ENCODE data around the gene ASGR1.
"Not testable (repeated sequence)": the region's sequence is repeated elsewhere in the genome, so short reads cannot be mapped to it uniquely, and the experiment has no call there.

Gene ASGR1

GRCh38 chr17:7168841-7169564 lies 10.2 kb downstream of the ASGR1 start:
- FAIRE-seq; DNase-seq (ENCODE audit: insufficient read length, low spot score): not testable (repeated sequence)

GRCh38 chr17:7167832-7168231 lies 11.3 kb downstream of the ASGR1 start:
- FAIRE-seq (no peak), DNase-seq (ENCODE audit: insufficient read length, low spot score) (no peak)

GRCh38 chr17:7166873-7167272 lies 12.3 kb downstream of the ASGR1 start:
- FAIRE-seq (no peak), DNase-seq (ENCODE audit: insufficient read length, low spot score) (no peak)

- not testable (repeated sequence) for FAIRE-seq; DNase-seq (ENCODE audit: insufficient read length, low spot score)
Observed at GRCh38 chr17:7159571-7159970, 19.6 kb downstream of the ASGR1 start.

- not testable (repeated sequence) for DNase-seq (ENCODE audit: insufficient read length, low spot score); FAIRE-seq
Observed at GRCh38 chr17:7158424-7158823, 20.7 kb downstream of the ASGR1 start.

- FAIRE-seq (no peak), DNase-seq (ENCODE audit: insufficient read length, low spot score) (no peak)
Observed at GRCh38 chr17:7156342-7156940, 22.7 kb downstream of the ASGR1 start.

- DNase-seq (ENCODE audit: insufficient read length, low spot score) (no peak), FAIRE-seq (no peak)
Observed at GRCh38 chr17:7147772-7148171, 31.4 kb downstream of the ASGR1 start.

- FAIRE-seq = no peak
Observed at GRCh38 chr17:7146115-7146514, 33.1 kb downstream of the ASGR1 start.

GRCh38 chr17:7144213-7144612 lies 35.0 kb downstream of the ASGR1 start:
- no peak for FAIRE-seq
- no peak for DNase-seq (ENCODE audit: insufficient read length, low spot score)

More at GRCh38 chr17:7146115-7146514, 33.1 kb downstream of the ASGR1 start:
- DNase-seq (ENCODE audit: insufficient read length, low spot score) = no peak

GRCh38 chr17:7141824-7142223 lies 37.3 kb downstream of the ASGR1 start:
- FAIRE-seq = no peak
- DNase-seq (ENCODE audit: insufficient read length, low spot score) = no peak

GRCh38 chr17:7139400-7139799 lies 39.8 kb downstream of the ASGR1 start:
- DNase-seq (ENCODE audit: insufficient read length, low spot score) (no peak), FAIRE-seq (no peak)

GRCh38 chr17:7138800-7139381 lies 40.3 kb downstream of the ASGR1 start:
- no peak for FAIRE-seq

GRCh38 chr17:7137171-7137943 lies 41.8 kb downstream of the ASGR1 start:
- no peak for FAIRE-seq

More at GRCh38 chr17:7138800-7139381, 40.3 kb downstream of the ASGR1 start:
- DNase-seq (ENCODE audit: insufficient read length, low spot score) = no peak

GRCh38 chr17:7136266-7136877 lies 42.8 kb downstream of the ASGR1 start:
- peak; percentile 52 for DNase-seq (ENCODE audit: insufficient read length, low spot score)
- peak; percentile 88 for FAIRE-seq

More at GRCh38 chr17:7137171-7137943, 41.8 kb downstream of the ASGR1 start:
- no peak for DNase-seq (ENCODE audit: insufficient read length, low spot score)

- DNase-seq (ENCODE audit: insufficient read length, low spot score) (no peak), FAIRE-seq (no peak)
Observed at GRCh38 chr17:7133916-7134315, 45.3 kb downstream of the ASGR1 start.

- FAIRE-seq (peak; percentile 85), DNase-seq (ENCODE audit: insufficient read length, low spot score) (no peak)
Observed at GRCh38 chr17:7133424-7133823, 45.7 kb downstream of the ASGR1 start.

- FAIRE-seq (peak; percentile 89), DNase-seq (ENCODE audit: insufficient read length, low spot score) (peak; percentile 62)
Observed at GRCh38 chr17:7132511-7133094, 46.6 kb downstream of the ASGR1 start.

- no peak for FAIRE-seq
- no peak for DNase-seq (ENCODE audit: insufficient read length, low spot score)
Observed at GRCh38 chr17:7131423-7131791, 47.8 kb downstream of the ASGR1 start.

GRCh38 chr17:7130621-7131422 lies 48.3 kb downstream of the ASGR1 start:
- no peak for FAIRE-seq
- no peak for DNase-seq (ENCODE audit: insufficient read length, low spot score)

GRCh38 chr17:7129311-7129710 lies 49.9 kb downstream of the ASGR1 start:
- no peak for FAIRE-seq
- no peak for DNase-seq (ENCODE audit: insufficient read length, low spot score)

All from GM19239 (cell line).